ENCODE measurements around the gene NUP58. TPM values are rescaled to one million over a fixed set of nuclear protein-coding genes. Genes with fewer than 3 reads are reported as not detected.
"Not testable (repeated sequence)": the region's sequence is repeated elsewhere in the genome, so short reads cannot be mapped to it uniquely, and the experiment has no call there.

NUP58 gene
- total and polyA plus RNA-seq, 2 donors = 22.5 to 46.8 TPM

DNA sequence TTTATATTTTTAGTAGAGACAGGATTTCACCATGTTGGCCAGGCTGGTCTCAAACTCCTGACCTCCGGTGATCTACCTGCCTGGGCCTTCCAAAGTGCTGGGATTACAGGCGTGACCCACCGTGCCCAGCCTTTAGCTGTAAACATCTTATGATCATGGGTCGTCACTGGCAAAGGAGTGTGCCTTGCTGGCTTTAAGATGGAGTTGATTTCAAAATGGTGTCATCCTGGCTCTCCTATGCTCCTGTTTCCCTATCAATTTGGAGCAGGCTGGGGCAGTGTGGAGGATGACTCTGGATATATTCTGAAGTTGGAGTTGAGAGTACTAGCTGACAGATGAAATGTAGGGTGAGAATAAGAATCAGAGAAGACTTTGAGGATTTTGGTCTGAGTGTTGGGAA, 51.9 kb downstream of the NUP58 start:
- H3K4me3 ChIP-seq (ENCODE audit: low read length in 2 of 2) = no peak overlapping the region
- H3K4me1 ChIP-seq (ENCODE audit: control insufficient read depth in 2 of 2, insufficient read depth in 2 of 2, low read length in 2 of 2) = no peaks in the 10 kb centered on the region
- 96% methylated on average over 4 of the region's 4 CpGs for WGBS
- no peak for DNase-seq (ENCODE audit: low read depth in 6 of 9, low spot score in 9 of 9)
- no peak overlapping the region for H3K27ac ChIP-seq (ENCODE audit: low read depth in 1 of 2, low read length in 1 of 2)
- H3K36me3 ChIP-seq (ENCODE audit: control insufficient read depth in 2 of 2, insufficient read depth in 2 of 2, low read length in 1 of 2) = no peaks in the 10 kb centered on the region
- peaks cover 0 to 2% of the 10 kb centered on the region in 2 donors for H3K27me3 ChIP-seq (ENCODE audit: control insufficient read depth in 2 of 2, insufficient read depth in 1 of 2, low read length in 1 of 2)
- H3K9me3 ChIP-seq (ENCODE audit: control insufficient read depth in 2 of 2, insufficient read depth in 1 of 2, low read length in 1 of 2) = no peaks in the 10 kb centered on the region

DNA sequence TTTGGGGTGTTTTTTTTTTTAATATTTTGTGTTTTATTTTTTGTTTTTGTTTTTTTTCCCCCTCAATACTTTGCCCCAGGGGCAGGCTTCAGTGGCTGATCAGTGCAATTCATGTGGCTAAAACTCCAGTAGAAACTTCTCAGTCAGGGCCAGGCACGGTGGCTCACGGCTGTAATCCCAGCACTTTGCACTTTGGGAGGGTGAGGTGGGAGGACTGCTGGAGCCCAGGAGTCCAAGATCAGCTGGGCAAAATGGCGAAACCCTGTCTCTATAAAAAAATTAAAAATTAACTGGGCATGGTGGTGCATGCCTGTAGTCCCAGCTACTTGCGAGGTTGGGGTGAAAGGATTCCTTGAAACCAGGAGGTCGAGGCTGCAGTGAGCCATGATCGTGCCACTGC, 53.0 kb downstream of the NUP58 start:
- no peaks in the 10 kb centered on the region for H3K4me1 ChIP-seq (ENCODE audit: control insufficient read depth in 2 of 2, insufficient read depth in 2 of 2, low read length in 2 of 2)
- H3K27ac ChIP-seq (ENCODE audit: low read depth in 1 of 2, low read length in 1 of 2) = no peak overlapping the region
- no peak for DNase-seq (ENCODE audit: low read depth in 6 of 9, low spot score in 9 of 9)
- 95% methylated on average over 6 of the region's 6 CpGs for WGBS
- no peaks in the 10 kb centered on the region for H3K36me3 ChIP-seq (ENCODE audit: control insufficient read depth in 2 of 2, insufficient read depth in 2 of 2, low read length in 1 of 2)
- H3K9me3 ChIP-seq (ENCODE audit: control insufficient read depth in 2 of 2, insufficient read depth in 1 of 2, low read length in 1 of 2) = no peaks in the 10 kb centered on the region
- no peak overlapping the region for H3K4me3 ChIP-seq (ENCODE audit: low read length in 2 of 2)
- peaks cover 0 to 2% of the 10 kb centered on the region in 2 donors for H3K27me3 ChIP-seq (ENCODE audit: control insufficient read depth in 2 of 2, insufficient read depth in 1 of 2, low read length in 1 of 2)

DNA sequence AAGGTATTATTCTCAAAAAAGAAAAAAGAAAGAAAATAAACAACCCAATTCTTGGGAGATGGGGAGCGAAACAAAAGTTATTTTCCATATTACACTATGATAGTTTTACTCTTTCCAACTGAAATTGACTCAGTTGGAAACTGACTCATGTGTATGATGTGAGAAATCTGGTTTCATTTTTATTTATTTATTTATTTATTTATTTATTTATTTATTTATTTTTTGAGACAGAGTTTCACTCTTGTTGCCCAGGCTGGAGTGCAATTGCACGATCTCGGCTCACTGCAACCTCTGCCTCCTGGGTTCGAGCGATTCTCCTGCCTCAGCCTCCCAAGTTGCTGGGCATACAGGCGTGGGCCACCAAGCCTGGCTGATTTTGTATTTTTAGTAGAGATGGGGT, 59.0 kb downstream of the NUP58 start:
- not testable (repeated sequence) for DNase-seq (ENCODE audit: low read depth in 6 of 9, low spot score in 9 of 9); H3K4me3 ChIP-seq (ENCODE audit: low read length in 2 of 2); H3K9me3 ChIP-seq (ENCODE audit: control insufficient read depth in 2 of 2, insufficient read depth in 1 of 2, low read length in 1 of 2); H3K27ac ChIP-seq (ENCODE audit: low read depth in 1 of 2, low read length in 1 of 2); H3K27me3 ChIP-seq (ENCODE audit: control insufficient read depth in 2 of 2, insufficient read depth in 1 of 2, low read length in 1 of 2); H3K4me1 ChIP-seq (ENCODE audit: control insufficient read depth in 2 of 2, insufficient read depth in 2 of 2, low read length in 2 of 2); H3K36me3 ChIP-seq (ENCODE audit: control insufficient read depth in 2 of 2, insufficient read depth in 2 of 2, low read length in 1 of 2)
- 95% methylated on average over 6 of the region's 6 CpGs for WGBS

DNA sequence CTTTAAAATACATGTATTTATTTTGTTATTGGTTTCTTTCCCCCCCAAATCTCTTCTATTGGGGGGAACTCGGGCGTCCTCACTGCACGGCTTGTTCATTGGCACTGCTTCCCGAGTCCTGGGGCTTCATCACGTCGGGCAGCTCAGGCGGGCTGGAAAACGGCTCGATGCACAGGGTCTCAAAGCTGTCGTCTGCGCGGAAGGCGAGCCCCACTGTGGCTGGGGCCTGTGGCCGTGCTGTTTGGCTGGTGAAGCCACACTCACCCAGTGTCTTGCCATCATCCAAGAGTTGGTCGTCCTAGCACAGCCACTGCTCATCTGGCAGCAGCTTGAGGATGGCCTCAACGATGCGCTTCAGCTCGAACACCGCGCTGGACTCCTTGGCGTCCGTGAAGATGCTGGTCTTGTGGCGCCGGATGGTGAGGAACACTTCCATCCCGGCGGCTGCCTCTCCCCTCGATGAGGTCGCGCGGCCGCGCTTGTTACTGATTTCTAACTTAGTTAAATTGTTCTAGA, 64.4 kb downstream of the NUP58 start:
- DNase-seq (ENCODE audit: low read depth in 6 of 9, low spot score in 9 of 9) = no peak
- no peak overlapping the region for H3K4me3 ChIP-seq (ENCODE audit: low read length in 2 of 2)
- WGBS = 95% methylated on average over 32 of the region's 32 CpGs
- peaks cover 8 to 27% of the 10 kb centered on the region in 2 donors for H3K27me3 ChIP-seq (ENCODE audit: control insufficient read depth in 2 of 2, insufficient read depth in 1 of 2, low read length in 1 of 2)
- no peaks in the 10 kb centered on the region for H3K36me3 ChIP-seq (ENCODE audit: control insufficient read depth in 2 of 2, insufficient read depth in 2 of 2, low read length in 1 of 2)
- no peaks in the 10 kb centered on the region for H3K4me1 ChIP-seq (ENCODE audit: control insufficient read depth in 2 of 2, insufficient read depth in 2 of 2, low read length in 2 of 2)
- no peak overlapping the region for H3K27ac ChIP-seq (ENCODE audit: low read depth in 1 of 2, low read length in 1 of 2)
- no peaks in the 10 kb centered on the region for H3K9me3 ChIP-seq (ENCODE audit: control insufficient read depth in 2 of 2, insufficient read depth in 1 of 2, low read length in 1 of 2)

DNA sequence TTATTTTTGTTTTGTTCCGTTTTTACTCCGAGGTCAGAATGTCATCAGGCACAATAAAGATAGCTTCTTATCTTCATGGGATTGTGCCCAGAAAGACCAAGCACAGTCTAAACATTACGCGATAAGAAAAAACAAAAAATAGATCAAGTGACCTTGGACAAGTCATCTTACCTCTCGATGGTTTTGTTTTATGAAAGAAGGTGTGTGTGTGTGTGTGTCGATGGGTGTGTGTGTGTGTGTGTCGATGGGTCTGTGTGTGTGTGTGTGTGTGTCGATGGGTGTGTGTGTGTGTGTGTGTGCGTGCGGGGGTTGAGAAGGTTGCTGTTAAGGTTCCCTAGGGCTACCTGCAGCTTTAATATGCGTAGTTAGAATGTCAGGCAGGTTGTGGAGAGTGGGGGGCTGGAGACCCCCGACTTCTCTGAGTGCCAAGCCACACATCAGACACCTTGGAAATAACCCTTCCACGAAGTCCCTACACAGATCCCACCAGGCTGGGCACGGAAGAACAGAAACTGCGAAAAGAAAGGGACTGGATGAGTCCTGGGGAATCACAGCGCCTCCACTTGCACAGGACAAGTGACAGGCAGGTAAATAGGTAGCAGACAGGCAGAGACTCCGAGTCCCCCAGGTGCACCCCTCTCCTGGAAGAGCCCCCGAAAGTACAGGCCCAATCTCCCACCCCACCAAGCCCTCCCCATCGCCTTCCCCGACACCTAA, 69.9 kb downstream of the NUP58 start:
- H3K4me1 ChIP-seq (ENCODE audit: control insufficient read depth in 2 of 2, insufficient read depth in 2 of 2, low read length in 2 of 2) = no peaks in the 10 kb centered on the region
- H3K9me3 ChIP-seq (ENCODE audit: control insufficient read depth in 2 of 2, insufficient read depth in 1 of 2, low read length in 1 of 2) = no peaks in the 10 kb centered on the region
- no peak overlapping the region for H3K27ac ChIP-seq (ENCODE audit: low read depth in 1 of 2, low read length in 1 of 2)
- H3K27me3 ChIP-seq (ENCODE audit: control insufficient read depth in 2 of 2, insufficient read depth in 1 of 2, low read length in 1 of 2) = peaks cover 48 to 69% of the 10 kb centered on the region in 2 donors
- no peak overlapping the region for H3K4me3 ChIP-seq (ENCODE audit: low read length in 2 of 2)
- 53% methylated on average over 20 of the region's 20 CpGs for WGBS
- DNase-seq (ENCODE audit: low read depth in 6 of 9, low spot score in 9 of 9) = no peak
- no peaks in the 10 kb centered on the region for H3K36me3 ChIP-seq (ENCODE audit: control insufficient read depth in 2 of 2, insufficient read depth in 2 of 2, low read length in 1 of 2)

DNA sequence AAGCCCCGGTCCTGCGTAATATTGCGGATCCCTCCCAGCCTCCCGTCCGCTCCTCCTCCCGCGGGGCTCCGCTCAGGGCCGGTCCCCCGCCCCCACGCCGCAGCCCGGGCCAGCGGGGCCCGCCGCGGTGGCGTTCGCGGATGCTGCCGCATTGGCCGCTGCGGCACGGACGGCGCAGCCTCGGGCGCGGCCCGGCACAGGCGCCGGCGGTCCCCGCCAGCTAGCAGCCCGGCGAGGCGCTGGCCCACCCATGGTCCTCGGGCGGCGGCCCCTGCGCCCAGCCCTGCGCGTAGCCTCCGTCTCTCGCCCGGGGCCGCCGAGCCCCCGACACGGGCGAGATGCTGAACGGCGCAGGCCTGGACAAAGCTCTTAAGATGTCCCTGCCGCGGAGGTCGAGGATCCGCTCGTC, 70.5 kb downstream of the NUP58 start, which contains the start of gene ATP8A2:
ATP8A2 (plus strand) TSS at position 100 of the 409 bp plus-strand sequence; CDS start at position 339, 239 bp downstream.
- WGBS = 1% methylated on average over 58 of the region's 58 CpGs
- Histone ChIP-seq H3K27me3 (ENCODE audit: control insufficient read depth in 2 of 2, insufficient read depth in 1 of 2, low read length in 1 of 2) (peaks cover 48 to 69% of the 10 kb centered on the region in 2 donors), H3K27ac (ENCODE audit: low read depth in 1 of 2, low read length in 1 of 2) (no peak within 1 kb of the TSS), H3K4me3 (ENCODE audit: low read length in 2 of 2) (peak within 1 kb of the TSS in 1 of 2 donors; percentile 23), H3K9me3 (ENCODE audit: control insufficient read depth in 2 of 2, insufficient read depth in 1 of 2, low read length in 1 of 2) (no peaks in the 10 kb centered on the region), H3K36me3 (ENCODE audit: control insufficient read depth in 2 of 2, insufficient read depth in 2 of 2, low read length in 1 of 2) (no peaks in the 10 kb centered on the region), H3K4me1 (ENCODE audit: control insufficient read depth in 2 of 2, insufficient read depth in 2 of 2, low read length in 2 of 2) (no peaks in the 10 kb centered on the region)
- DNase-seq (ENCODE audit: low read depth in 6 of 9, low spot score in 9 of 9) = no peak

DNA sequence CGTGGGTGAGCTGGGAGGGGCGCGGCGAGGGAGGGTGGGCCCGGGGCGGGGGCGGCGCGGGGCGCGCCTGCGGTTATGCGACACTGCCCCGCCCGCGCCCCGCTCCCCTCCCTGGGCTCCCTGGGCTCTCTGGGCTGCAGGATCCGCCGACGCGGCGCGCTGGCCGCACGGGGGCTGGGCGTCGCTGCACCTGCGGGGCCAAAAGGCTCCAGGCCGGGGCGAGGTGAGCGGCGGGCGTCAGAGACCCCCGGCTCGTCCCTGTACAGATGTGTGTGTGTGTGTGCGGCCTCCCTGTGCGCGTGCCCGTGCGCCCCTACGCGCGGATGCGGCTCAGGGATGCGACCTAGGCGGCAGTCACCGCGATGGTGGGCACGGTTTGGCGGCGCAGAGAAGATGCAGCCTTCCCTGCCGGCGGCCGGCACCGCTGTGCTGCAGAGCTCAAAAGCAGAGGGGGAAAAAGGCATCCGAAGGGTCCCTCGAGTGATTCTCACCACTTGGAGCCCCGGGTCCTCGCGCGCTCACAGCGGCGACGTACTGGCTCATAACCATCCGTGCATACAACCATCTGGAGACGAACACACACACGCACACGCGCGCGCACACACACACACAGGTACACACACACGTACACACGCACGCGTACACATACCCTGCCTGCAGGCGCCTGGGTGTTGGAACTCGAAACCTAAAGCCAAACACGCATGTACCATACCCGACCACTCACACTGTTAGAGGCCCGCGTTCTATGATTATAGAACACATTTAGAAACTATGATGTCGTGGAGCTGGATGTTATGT, 71.1 kb downstream of the NUP58 start:
- Histone ChIP-seq H3K4me3 (ENCODE audit: low read length in 2 of 2) (peak overlapping the region in 1 of 2 donors; percentile 23), H3K4me1 (ENCODE audit: control insufficient read depth in 2 of 2, insufficient read depth in 2 of 2, low read length in 2 of 2) (no peaks in the 10 kb centered on the region), H3K36me3 (ENCODE audit: control insufficient read depth in 2 of 2, insufficient read depth in 2 of 2, low read length in 1 of 2) (no peaks in the 10 kb centered on the region), H3K9me3 (ENCODE audit: control insufficient read depth in 2 of 2, insufficient read depth in 1 of 2, low read length in 1 of 2) (no peaks in the 10 kb centered on the region), H3K27me3 (ENCODE audit: control insufficient read depth in 2 of 2, insufficient read depth in 1 of 2, low read length in 1 of 2) (peaks cover 48 to 68% of the 10 kb centered on the region in 2 donors), H3K27ac (ENCODE audit: low read depth in 1 of 2, low read length in 1 of 2) (no peak overlapping the region)
- peak in 1 of 9 donors; percentile 4 for DNase-seq (ENCODE audit: low read depth in 6 of 9, low spot score in 9 of 9)
- WGBS = 15% methylated on average over 82 of the region's 82 CpGs

DNA sequence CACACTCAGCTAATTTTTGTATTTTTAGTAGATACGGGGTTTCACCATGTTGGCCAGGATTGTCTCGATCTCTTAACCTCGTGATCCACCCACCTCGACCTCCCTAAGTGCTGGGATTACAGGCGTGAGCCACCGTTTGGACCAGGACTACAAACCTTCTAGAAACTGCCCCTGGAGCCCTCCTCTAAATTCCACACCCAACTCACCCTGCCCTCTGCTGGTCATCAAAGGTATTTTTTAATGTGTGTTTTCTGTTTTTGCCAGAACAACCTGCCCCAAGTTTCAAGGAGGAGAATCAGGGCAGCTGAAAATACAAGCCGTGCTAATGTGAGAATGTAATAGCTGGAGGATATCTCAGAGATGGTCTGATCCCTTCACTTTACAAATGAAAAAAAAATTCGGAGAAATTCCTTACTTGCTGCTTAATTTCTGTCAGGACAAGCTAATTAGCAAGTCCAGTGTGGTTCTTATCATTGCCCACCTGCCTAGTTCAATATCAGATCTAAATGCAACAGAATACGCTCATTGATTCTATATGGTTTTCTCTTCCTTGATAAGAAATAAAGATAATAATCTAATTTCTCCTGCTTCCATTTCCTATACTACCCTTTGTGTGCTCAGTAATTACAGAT, 74.4 kb downstream of the NUP58 start:
- WGBS = 43% methylated on average over 9 of the region's 9 CpGs
- Histone ChIP-seq H3K9me3 (ENCODE audit: control insufficient read depth in 2 of 2, insufficient read depth in 1 of 2, low read length in 1 of 2) (no peaks in the 10 kb centered on the region), H3K27ac (ENCODE audit: low read depth in 1 of 2, low read length in 1 of 2) (no peak overlapping the region), H3K36me3 (ENCODE audit: control insufficient read depth in 2 of 2, insufficient read depth in 2 of 2, low read length in 1 of 2) (no peaks in the 10 kb centered on the region), H3K4me3 (ENCODE audit: low read length in 2 of 2) (no peak overlapping the region), H3K4me1 (ENCODE audit: control insufficient read depth in 2 of 2, insufficient read depth in 2 of 2, low read length in 2 of 2) (no peaks in the 10 kb centered on the region), H3K27me3 (ENCODE audit: control insufficient read depth in 2 of 2, insufficient read depth in 1 of 2, low read length in 1 of 2) (peaks cover 39 to 46% of the 10 kb centered on the region in 2 donors)
- peak in 5 of 9 donors; percentile 24 to 48 (median 27) for DNase-seq (ENCODE audit: low read depth in 6 of 9, low spot score in 9 of 9)
